ENCODE measurements around the gene CCDC3.

DNA sequence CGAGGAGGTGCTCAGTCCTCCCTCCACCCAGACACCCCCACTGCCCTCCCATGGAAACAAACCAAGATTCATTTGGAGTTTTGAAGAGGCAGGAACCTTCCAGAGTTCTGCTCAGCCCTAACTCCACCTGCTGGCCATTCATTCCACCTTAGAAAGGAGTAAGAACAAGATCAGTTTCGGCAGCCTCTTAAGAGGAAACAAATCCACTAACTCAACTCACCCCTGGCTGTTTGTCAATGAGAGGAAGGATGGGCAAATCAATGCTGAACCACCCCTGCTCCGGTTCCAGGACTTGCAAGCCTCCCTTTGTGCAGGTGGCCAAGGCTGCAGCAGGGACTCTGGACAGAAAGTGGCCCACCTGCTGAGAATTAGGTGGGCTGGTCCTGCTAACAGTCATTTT is 26.2 kb downstream of the CCDC3 start:
- TF ChIP-seq POLR2A (IDR thresholded peaks at IDR 0.05; ENCODE audit: low read length), result no peak
- TF ChIP-seq GATA1 (IDR thresholded peaks at IDR 0.05; ENCODE audit: low read depth, low read length), result no peak
